Measurements from ENCODE around the gene ZBTB24. TPM values are rescaled to one million over a fixed set of nuclear protein-coding genes. Genes with fewer than 3 reads are reported as not detected.

ZBTB24 gene
- total RNA-seq, 4 donors from 2014 or later, result 4.4 to 12.6 (median 9.0) TPM

GRCh38 chr6:109453156-109453555 is 29.9 kb downstream of the ZBTB24 start:
- no peak for DNase-seq
- TF ChIP-seq POLR2A (IDR thresholded peaks at IDR 0.05) (no peak), CTCF (IDR thresholded peaks at IDR 0.05) (no peak)
- no peaks in the 10 kb centered on the region for H3K27me3 ChIP-seq
- no peaks in the 10 kb centered on the region for H3K36me3 ChIP-seq
- intact Hi-C loops (cut with DNase I; ENCODE audit: low total_unique reads), result loop anchor here (10.0 kb wide), 1 partner anchor 68 kb away; the partner anchor contains the start of gene CD164
- no peak overlapping the region for H3K4me3 ChIP-seq
- H3K27ac ChIP-seq, result no peak overlapping the region
- H3K4me1 ChIP-seq, result no peaks in the 10 kb centered on the region
- H3K9me3 ChIP-seq, result no peaks in the 10 kb centered on the region

- DNase-seq, result no peak
- no peak overlapping the region for H3K27ac ChIP-seq
- no peaks in the 10 kb centered on the region for H3K9me3 ChIP-seq
- no peaks in the 10 kb centered on the region for H3K36me3 ChIP-seq
- TF ChIP-seq CTCF (IDR thresholded peaks at IDR 0.05) (no peak), POLR2A (IDR thresholded peaks at IDR 0.05) (no peak)
- intact Hi-C loops (cut with DNase I; ENCODE audit: low total_unique reads), result loop anchor here (10.0 kb wide), 1 partner anchor 67 kb away; the partner anchor contains the start of gene CD164
- H3K4me1 ChIP-seq, result no peaks in the 10 kb centered on the region
- H3K4me3 ChIP-seq, result no peak overlapping the region
- no peaks in the 10 kb centered on the region for H3K27me3 ChIP-seq
Measured at GRCh38 chr6:109452181-109452580, 30.8 kb downstream of the ZBTB24 start.

GRCh38 chr6:109451376-109451775 is 31.6 kb downstream of the ZBTB24 start:
- Histone ChIP-seq H3K27me3 (no peaks in the 10 kb centered on the region), H3K27ac (no peak overlapping the region), H3K9me3 (no peaks in the 10 kb centered on the region), H3K4me1 (no peaks in the 10 kb centered on the region), H3K4me3 (no peak overlapping the region), H3K36me3 (no peaks in the 10 kb centered on the region)
- TF ChIP-seq CTCF (IDR thresholded peaks at IDR 0.05) (no peak), POLR2A (IDR thresholded peaks at IDR 0.05) (no peak)
- no peak for DNase-seq
- intact Hi-C loops (cut with DNase I; ENCODE audit: low total_unique reads), result loop anchor here (10.0 kb wide), 1 partner anchor 67 kb away; the partner anchor contains the start of gene CD164

GRCh38 chr6:109450801-109451200 is 32.2 kb downstream of the ZBTB24 start:
- Histone ChIP-seq H3K27ac (no peak overlapping the region), H3K4me1 (no peaks in the 10 kb centered on the region), H3K27me3 (no peaks in the 10 kb centered on the region), H3K36me3 (no peaks in the 10 kb centered on the region), H3K4me3 (no peak overlapping the region), H3K9me3 (no peaks in the 10 kb centered on the region)
- no peak for DNase-seq
- intact Hi-C loops (cut with DNase I; ENCODE audit: low total_unique reads), result loop anchor here (10.0 kb wide), 1 partner anchor 66 kb away; the partner anchor contains the start of gene CD164
- no peak for TF ChIP-seq POLR2A (IDR thresholded peaks at IDR 0.05)

GRCh38 chr6:109449795-109450673 is 33.0 kb downstream of the ZBTB24 start:
- no peaks in the 10 kb centered on the region for H3K36me3 ChIP-seq
- TF ChIP-seq POLR2A (IDR thresholded peaks at IDR 0.05) (no peak), CTCF (IDR thresholded peaks at IDR 0.05) (no peak)

More at GRCh38 chr6:109449795-109450673, 33.0 kb downstream of the ZBTB24 start:
- intact Hi-C loops (cut with DNase I; ENCODE audit: low total_unique reads), result loop anchor here (10.0 kb wide), 1 partner anchor 65 kb away; the partner anchor contains the start of gene CD164
- Histone ChIP-seq H3K27me3 (no peaks in the 10 kb centered on the region), H3K4me3 (no peak overlapping the region), H3K27ac (no peak overlapping the region), H3K4me1 (no peaks in the 10 kb centered on the region), H3K9me3 (no peaks in the 10 kb centered on the region)
- no peak for DNase-seq

Data from uterus (tissue), 4 donors.